Endothelial cell of umbilical vein (primary cell): ENCODE results near the gene NUDT6.

Experiments
- EZH2 ChIP-seq: IDR thresholded peaks from 2 replicates; pipeline ENCODE4 v1.6.1; 2012; ENCODE audit warnings: borderline replicate concordance, low read depth, mild to moderate bottlenecking, moderate library complexity, low read length, inconsistent platforms; ENCODE audit not compliant: severe bottlenecking
- JUN ChIP-seq: IDR thresholded peaks from 2 replicates; pipeline ENCODE4 v1.6.1; 2011; ENCODE audit warnings: borderline replicate concordance, low read depth; ENCODE audit not compliant: insufficient read length, insufficient read depth
- POLR2AphosphoS5 ChIP-seq: IDR thresholded peaks from 2 replicates; pipeline ENCODE4 v1.6.1; 2012; ENCODE audit warnings: low read depth, mild to moderate bottlenecking, control low read depth, low read length, moderate library complexity; ENCODE audit not compliant: insufficient read depth
- TF ChIP-seq, protein P1 (sequence below), 2 donors: IDR thresholded peaks; 1 replicate in 1 of 2; 2 replicates in 1 of 2; pipeline ENCODE4 v1.5.1; 2011; ENCODE audit warnings: low read length in 2 of 2, mild to moderate bottlenecking in 2 of 2, moderate library complexity in 2 of 2, control low read depth in 1 of 2, inconsistent platforms in 1 of 2, low read depth in 1 of 2; ENCODE audit not compliant: insufficient read depth in 1 of 2; ENCODE audit errors: extremely low read depth in 1 of 2

- TF ChIP-seq, protein P1, sequence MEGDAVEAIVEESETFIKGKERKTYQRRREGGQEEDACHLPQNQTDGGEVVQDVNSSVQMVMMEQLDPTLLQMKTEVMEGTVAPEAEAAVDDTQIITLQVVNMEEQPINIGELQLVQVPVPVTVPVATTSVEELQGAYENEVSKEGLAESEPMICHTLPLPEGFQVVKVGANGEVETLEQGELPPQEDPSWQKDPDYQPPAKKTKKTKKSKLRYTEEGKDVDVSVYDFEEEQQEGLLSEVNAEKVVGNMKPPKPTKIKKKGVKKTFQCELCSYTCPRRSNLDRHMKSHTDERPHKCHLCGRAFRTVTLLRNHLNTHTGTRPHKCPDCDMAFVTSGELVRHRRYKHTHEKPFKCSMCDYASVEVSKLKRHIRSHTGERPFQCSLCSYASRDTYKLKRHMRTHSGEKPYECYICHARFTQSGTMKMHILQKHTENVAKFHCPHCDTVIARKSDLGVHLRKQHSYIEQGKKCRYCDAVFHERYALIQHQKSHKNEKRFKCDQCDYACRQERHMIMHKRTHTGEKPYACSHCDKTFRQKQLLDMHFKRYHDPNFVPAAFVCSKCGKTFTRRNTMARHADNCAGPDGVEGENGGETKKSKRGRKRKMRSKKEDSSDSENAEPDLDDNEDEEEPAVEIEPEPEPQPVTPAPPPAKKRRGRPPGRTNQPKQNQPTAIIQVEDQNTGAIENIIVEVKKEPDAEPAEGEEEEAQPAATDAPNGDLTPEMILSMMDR (IDR thresholded peaks at IDR 0.05; ENCODE audit: extremely low read depth in 1 of 2, insufficient read depth in 1 of 2, low read depth in 1 of 2, low read length in 2 of 2) = no peak
- TF ChIP-seq POLR2AphosphoS5 (no peak), JUN (no peak), EZH2 (no peak)
Measured at GRCh38 chr4:122879001-122879400, 43.4 kb downstream of the NUDT6 start.
